ENCODE results near the gene POLR2L. TPM values are rescaled to one million over a fixed set of nuclear protein-coding genes. Genes with fewer than 3 reads are reported as not detected.

Gene POLR2L
- total and polyA plus RNA-seq, 10 donors = 24.6 to 131 (median 66.2) TPM

GRCh38 chr11:795634-796564, 46.4 kb downstream of the POLR2L start:
- TF ChIP-seq POLR2AphosphoS5 (IDR thresholded peaks at IDR 0.05) = peak; percentile 71 to 78 (median 77)
- TF ChIP-seq CTCF (IDR thresholded peaks at IDR 0.05 in 8 of 11, conservative IDR thresholded peaks at IDR 0.05 in 3 of 11) = no peak
- no peak for TF ChIP-seq POLR2A (IDR thresholded peaks at IDR 0.05)
- WGBS, 5 donors = 3 to 7% (median 4%) methylated on average over 12 to 26 of the region's 26 CpGs
- peaks cover 0 to 59% (median 32%) of the 10 kb centered on the region in 6 donors for H3K36me3 ChIP-seq
- no peaks in the 10 kb centered on the region for H3K9me3 ChIP-seq
- H3K4me1 ChIP-seq = peaks cover 15 to 49% (median 42%) of the 10 kb centered on the region in 6 donors
- H3K4me3 ChIP-seq = peak overlapping the region; percentile 46 to 96 (median 92)
- peak; percentile 94 for DNase-seq
- peak overlapping the region; percentile 78 to 96 (median 89) for H3K27ac ChIP-seq
- intact Hi-C loops (cut with DNase I; ENCODE audit: low total_unique reads) = no loop called here
- H3K27me3 ChIP-seq (replicated peaks in 1 of 7) = peaks cover 0 to 2% (median 0%) of the 10 kb centered on the region in 7 donors

- Histone ChIP-seq H3K36me3 (peaks cover 0 to 53% (median 28%) of the 10 kb centered on the region in 6 donors), H3K27ac (peak overlapping the region in 5 of 8 donors; percentile 78 to 96 (median 91)), H3K4me3 (peak overlapping the region in 6 of 8 donors; percentile 73 to 96 (median 92)), H3K4me1 (peaks cover 15 to 54% (median 42%) of the 10 kb centered on the region in 6 donors), H3K27me3 (replicated peaks in 1 of 7) (peaks cover 0 to 11% (median 6%) of the 10 kb centered on the region in 7 donors), H3K9me3 (no peaks in the 10 kb centered on the region)
- 56 to 73% (median 69%) methylated on average over 29 to 38 of the region's 38 CpGs for WGBS, 5 donors
- no peak for TF ChIP-seq CTCF (IDR thresholded peaks at IDR 0.05 in 8 of 11, conservative IDR thresholded peaks at IDR 0.05 in 3 of 11)
- TF ChIP-seq POLR2A (IDR thresholded peaks at IDR 0.05) = no peak
- no peak for TF ChIP-seq POLR2AphosphoS5 (IDR thresholded peaks at IDR 0.05)
- intact Hi-C loops (cut with DNase I; ENCODE audit: low total_unique reads) = no loop called here
- DNase-seq = peak; percentile 83
Observed at GRCh38 chr11:794766-795633, 47.3 kb downstream of the POLR2L start.

DNA sequence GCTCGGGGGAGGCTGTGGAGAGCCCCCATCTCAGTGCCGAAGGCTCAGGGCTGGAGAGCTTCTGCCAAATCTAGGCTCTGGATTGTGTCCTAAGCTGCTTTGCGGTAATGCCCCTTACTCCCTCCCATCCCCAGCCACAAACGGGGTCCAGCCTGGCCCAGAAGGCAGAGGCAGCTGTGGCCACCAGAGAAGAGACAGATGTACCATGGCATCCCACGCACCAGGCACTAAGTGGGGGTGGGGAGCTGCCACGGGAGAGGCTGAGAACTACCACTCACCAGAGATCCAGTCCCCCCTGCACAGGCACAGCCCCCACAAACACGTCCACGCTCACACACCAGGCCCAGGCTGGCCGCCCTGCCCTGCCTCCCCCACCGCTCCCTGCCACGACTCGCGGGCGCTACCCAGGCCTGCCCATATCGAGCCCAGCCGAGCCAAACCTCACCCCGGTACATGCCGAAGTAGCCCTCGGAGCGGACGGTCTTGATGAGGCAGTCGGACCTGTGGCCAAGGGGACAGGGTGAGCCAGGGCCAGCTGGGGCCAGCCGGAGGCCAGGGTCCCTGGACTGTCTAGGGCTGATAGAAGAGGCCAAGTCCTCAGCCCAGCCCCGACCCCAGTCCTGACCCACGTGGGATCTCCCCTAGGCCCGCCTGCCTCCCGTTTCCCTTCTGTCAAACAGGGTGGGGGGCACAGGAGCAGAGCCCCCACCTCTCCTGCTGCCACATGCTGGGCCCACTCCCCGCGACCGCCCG, 48.1 kb downstream of the POLR2L start:
- DNase-seq = no peak
- WGBS, 5 donors = 89 to 95% (median 91%) methylated on average over 22 to 31 of the region's 31 CpGs
- H3K27me3 ChIP-seq (replicated peaks in 1 of 7) = peaks cover 0 to 19% (median 14%) of the 10 kb centered on the region in 7 donors
- intact Hi-C loops (cut with DNase I; ENCODE audit: low total_unique reads) = no loop called here
- no peak overlapping the region for H3K4me3 ChIP-seq
- H3K36me3 ChIP-seq = peaks cover 0 to 45% (median 25%) of the 10 kb centered on the region in 6 donors
- no peak for TF ChIP-seq POLR2A (IDR thresholded peaks at IDR 0.05)
- peak in 1 of 3 donors; percentile 8 for TF ChIP-seq POLR2AphosphoS5 (IDR thresholded peaks at IDR 0.05)
- no peak for TF ChIP-seq CTCF (IDR thresholded peaks at IDR 0.05 in 8 of 11, conservative IDR thresholded peaks at IDR 0.05 in 3 of 11)
- peaks cover 15 to 60% (median 49%) of the 10 kb centered on the region in 6 donors for H3K4me1 ChIP-seq
- no peak overlapping the region for H3K27ac ChIP-seq
- H3K9me3 ChIP-seq = no peaks in the 10 kb centered on the region

All from spleen (tissue), 11 donors.